Erythroblast (primary cell): ENCODE measurements around the gene SH2D3C.
A peak's percentile ranks its signal among the peaks of the same experiment; 100 is the strongest.
"Not testable (repeated sequence)": the region's sequence is repeated elsewhere in the genome, so short reads cannot be mapped to it uniquely, and the experiment has no call there.

Experiments
- DNase-seq, 2 experiments: peaks; one replicate each; lab custom pipeline; 2025; lab: John Stamatoyannopoulos, UW
- GATA1 ChIP-seq: IDR thresholded peaks from 2 replicates; pipeline ENCODE4 v1.6.1; 2011; ENCODE audit warnings: low read depth, mild to moderate bottlenecking, control low read depth, low read length, moderate library complexity
- POLR2A ChIP-seq: IDR thresholded peaks from 2 replicates; pipeline ENCODE4 v1.6.1; 2011; ENCODE audit warnings: mild to moderate bottlenecking, low read length

SH2D3C gene

DNA sequence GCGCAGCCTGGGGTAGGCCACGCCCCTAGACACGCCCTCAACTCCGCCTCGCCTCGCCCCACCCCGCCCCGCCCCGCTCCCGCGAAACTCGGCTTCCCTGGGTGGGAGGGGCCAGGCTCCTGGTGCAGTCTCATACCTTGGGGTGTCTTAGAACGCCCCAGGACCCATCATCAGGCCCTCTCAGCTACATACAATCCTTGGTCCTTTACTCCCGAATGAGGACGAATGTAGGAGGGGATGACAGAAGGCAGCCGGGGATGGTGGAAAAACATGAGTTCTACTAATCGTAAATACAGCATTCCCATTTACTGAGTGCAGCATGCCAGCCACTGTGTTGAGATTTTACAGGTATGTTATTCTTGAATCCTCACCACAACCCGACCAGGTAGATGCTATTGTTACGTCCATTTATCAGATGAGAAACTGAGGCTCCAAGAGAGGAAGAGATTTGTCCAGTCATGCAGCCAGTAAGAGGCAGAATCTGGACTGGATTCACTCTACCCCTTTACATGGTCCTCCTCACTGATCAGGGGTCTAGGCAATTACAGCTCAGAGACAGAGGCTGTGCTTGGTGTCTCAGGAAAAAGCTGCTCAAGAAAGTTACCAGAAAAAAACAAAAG is 6.8 kb downstream of the SH2D3C start:
- no peak for DNase-seq
- TF ChIP-seq GATA1 (no peak), POLR2A (no peak)

GRCh38 chr9:127770905-127771569 is 7.4 kb downstream of the SH2D3C start:
- TF ChIP-seq GATA1 (no peak), POLR2A (no peak)
- peak; percentile 96 to 97 for DNase-seq

- TF ChIP-seq POLR2A (no peak), GATA1 (no peak)
These were observed 7.9 kb downstream of the SH2D3C start for GRCh38 chr9:127770583-127770904.

GRCh38 chr9:127769929-127770582 is 8.4 kb downstream of the SH2D3C start:
- TF ChIP-seq POLR2A = no peak
- DNase-seq = no peak

More at GRCh38 chr9:127770583-127770904, 7.9 kb downstream of the SH2D3C start:
- DNase-seq = no peak

GRCh38 chr9:127769101-127769500 is 9.4 kb downstream of the SH2D3C start:
- DNase-seq = no peak
- TF ChIP-seq POLR2A (no peak), GATA1 (no peak)

- no peak for TF ChIP-seq GATA1
- DNase-seq = no peak
These were observed 9.8 kb downstream of the SH2D3C start for GRCh38 chr9:127768698-127769097.

DNA sequence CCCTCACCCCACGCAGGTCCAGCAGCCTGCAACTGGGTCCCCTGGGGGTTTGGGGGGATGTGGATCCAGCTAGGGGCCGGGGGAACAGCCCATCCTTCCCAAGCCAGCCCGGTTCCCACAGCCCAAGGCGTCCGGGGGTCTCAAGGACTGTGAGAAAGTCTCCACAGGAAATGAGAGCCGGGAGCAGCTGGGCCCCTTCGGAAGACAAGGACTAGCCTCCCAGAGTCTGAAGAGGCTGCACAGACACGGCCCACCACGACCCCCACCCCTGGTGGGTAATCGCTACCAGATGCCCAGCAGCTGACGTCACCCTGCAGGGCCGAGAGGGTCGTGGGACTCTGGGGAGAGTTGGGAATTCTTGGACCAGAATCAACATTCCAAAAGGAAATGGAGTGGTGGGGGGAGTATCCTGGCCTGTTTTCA is 10.5 kb downstream of the SH2D3C start:
- DNase-seq = no peak
- no peak for TF ChIP-seq GATA1
- no peak for TF ChIP-seq POLR2A

DNA sequence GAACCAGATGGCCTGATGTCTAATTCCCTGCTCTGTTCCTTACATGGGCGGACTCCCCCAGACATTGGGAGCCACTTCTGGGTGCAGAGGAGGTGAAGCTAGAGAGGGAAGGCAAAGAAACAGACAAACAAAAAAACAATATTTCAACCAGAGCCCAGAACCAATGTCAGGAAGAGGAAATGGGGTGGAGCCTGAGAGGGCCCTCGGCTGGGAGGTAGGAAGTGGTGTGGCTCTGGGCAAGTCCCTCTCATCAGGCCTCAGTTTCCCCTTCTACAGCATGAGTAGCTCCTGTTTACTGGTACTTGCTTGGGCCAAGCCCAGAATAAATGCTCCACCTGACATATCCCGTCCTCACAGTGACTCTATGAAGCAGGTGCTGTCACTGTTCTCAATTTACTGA is 11.1 kb downstream of the SH2D3C start:
- DNase-seq = no peak

GRCh38 chr9:127765418-127765817 is 13.0 kb downstream of the SH2D3C start:
- no peak for DNase-seq
- TF ChIP-seq GATA1 (no peak), POLR2A (no peak)

More for the DNA sequence above, 11.1 kb downstream of the SH2D3C start:
- TF ChIP-seq POLR2A (no peak), GATA1 (no peak)

- TF ChIP-seq GATA1 = no peak
- TF ChIP-seq POLR2A = no peak
- DNase-seq = peak; percentile 60 to 63
These were observed 14.5 kb downstream of the SH2D3C start for GRCh38 chr9:127763918-127764384.

DNA sequence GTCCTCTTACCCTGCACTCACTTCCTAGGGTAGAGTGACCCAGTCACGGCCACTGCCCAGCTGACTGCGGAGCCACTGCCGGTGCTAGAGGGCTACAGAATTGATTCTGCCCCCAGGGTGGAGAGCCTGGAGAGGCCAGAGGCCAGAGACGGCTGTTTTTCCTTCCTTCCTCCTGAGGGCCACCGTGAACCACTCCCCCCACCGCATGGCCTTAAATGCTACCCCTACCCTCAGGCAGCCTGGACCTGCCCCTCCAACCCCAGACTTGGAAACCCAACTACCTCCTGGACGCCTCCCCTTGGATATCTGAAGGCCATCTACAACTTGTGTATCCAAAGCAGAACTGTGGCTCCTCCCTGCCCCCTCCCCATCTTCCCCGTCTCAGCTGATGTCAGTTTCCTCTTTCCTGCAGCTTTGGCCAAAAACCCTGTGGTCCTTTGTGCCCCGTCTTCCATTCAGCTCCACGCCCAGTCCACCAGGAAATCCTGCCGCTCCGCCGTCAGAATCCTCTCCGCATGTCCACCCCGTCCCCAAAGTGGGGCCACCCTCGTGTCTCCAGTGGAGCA is 16.3 kb downstream of the SH2D3C start:
- DNase-seq = no peak
- TF ChIP-seq GATA1 (no peak), POLR2A (no peak)

DNA sequence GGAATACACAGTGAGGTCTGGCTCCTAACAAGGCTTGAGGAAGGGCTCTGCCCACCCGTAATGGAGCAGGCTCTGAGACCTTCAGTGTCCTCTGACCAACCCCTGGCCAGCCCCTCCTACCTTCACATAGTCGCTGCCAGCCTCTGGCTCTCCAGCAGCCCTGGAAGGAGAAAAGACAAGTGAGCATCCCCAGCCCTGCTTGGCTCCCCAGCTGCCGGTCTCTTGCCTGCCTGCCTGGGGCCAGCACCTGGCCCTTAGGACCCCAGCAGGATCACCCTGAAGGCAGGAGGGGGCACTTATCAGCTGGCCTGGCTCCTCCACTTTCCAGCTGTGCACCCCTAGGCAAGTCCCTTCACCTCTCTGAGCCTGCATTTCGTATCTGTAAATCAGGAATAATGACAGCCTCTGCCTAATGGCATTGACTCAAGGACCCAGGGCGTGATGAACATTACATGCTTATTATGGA is 16.9 kb downstream of the SH2D3C start:
- no peak for DNase-seq
- TF ChIP-seq GATA1 = no peak
- no peak for TF ChIP-seq POLR2A

- TF ChIP-seq GATA1 (no peak), POLR2A (no peak)
- DNase-seq = no peak
These were observed 17.4 kb downstream of the SH2D3C start for GRCh38 chr9:127761061-127761460.

DNA sequence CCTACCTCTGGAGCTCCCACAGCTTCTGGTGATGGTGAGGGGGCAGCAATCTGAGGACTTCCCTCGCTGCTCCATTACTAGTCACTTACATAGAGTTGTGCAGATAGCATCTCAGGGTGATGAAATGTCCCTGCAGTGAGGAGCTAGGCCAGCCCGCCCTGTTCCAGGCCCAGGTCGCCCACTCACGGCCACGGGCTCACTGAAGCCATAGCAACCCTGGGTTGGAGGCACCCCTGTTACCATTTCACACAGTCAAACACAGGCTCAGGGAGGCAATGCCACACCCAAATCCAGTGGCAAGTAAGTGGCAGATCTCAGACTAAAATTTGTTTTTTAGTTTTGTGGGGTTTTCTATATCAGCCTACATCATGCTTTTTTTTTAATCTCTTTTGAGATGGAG is 19.6 kb downstream of the SH2D3C start:
- peak; percentile 48 to 73 for DNase-seq
- no peak for TF ChIP-seq POLR2A
- TF ChIP-seq GATA1 = no peak

GRCh38 chr9:127756776-127757175 is 21.7 kb downstream of the SH2D3C start:
- not testable (repeated sequence) for DNase-seq
